ENCODE measurements around the gene TSPAN2. TPM values are rescaled to one million over a fixed set of nuclear protein-coding genes. Genes with fewer than 3 reads are reported as not detected.
A peak's percentile ranks its signal among the peaks of the same experiment; 100 is the strongest.

The TSPAN2 gene
- total RNA-seq, 1 donor from 2014 or later: 6.1 TPM

DNA sequence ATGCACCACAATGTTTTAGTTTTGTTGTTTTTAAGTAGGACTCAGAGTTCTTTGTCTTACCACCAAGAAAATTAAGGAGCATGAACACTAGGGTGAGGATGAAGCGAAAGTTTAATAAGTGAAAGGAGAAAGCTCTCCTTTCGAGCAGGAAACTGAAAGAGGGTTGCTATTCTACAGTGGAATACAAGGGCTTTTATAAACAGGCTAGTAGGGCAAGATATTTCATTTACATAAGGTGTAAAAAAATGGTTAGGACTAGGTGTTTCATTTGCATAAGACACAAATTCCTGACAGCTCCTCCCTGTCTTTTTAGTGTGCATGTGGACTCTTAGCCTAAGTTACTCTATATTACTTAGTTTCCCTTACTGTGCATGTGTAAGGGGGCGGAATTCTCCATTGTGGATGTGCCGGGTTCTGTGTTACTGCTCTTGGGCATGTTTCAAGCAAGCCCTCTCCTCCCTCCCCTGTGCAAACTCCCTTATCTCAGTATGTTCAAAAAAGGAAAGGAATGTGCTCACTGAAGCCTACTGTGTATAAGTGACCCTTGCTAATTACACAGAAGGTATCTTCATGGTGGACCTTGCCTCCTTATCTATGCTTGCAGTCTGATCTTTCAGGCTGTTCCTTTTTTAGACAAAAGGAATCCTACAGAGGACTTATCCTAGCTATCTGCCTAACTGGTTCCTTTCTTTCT lies 52.3 kb downstream of the TSPAN2 start:
- DNase-seq: no peak
- H3K9me3 ChIP-seq: no peaks in the 10 kb centered on the region

DNA sequence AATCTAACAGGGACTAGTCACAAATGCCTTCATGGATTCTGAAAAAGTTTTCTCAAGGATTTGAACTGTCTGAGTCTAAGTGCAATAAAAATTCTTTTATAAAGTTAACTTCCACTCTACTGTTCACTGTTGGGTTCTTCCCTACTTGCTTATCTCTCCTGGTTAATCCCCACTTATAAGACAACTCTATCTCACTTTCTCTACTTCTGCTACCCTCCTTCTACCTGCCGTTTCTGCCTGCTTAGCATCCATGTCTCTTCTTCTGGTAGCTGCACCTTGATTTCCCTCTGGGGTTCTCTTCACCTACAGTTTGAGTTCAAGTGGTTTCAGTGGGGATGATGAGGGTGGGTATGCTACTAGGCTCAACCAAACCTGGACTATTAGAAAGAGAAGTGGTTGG lies 53.7 kb downstream of the TSPAN2 start:
- intact Hi-C loops (cut with DNase I): no loop called here
- Histone ChIP-seq H3K27me3 (no peaks in the 10 kb centered on the region), H3K4me3 (no peak overlapping the region), H3K9me3 (no peaks in the 10 kb centered on the region), H3K27ac (no peak overlapping the region), H3K36me3 (no peaks in the 10 kb centered on the region), H3K4me1 (no peaks in the 10 kb centered on the region)
- DNase-seq (no peak), ATAC-seq (no peak)
- TF ChIP-seq, protein P1, sequence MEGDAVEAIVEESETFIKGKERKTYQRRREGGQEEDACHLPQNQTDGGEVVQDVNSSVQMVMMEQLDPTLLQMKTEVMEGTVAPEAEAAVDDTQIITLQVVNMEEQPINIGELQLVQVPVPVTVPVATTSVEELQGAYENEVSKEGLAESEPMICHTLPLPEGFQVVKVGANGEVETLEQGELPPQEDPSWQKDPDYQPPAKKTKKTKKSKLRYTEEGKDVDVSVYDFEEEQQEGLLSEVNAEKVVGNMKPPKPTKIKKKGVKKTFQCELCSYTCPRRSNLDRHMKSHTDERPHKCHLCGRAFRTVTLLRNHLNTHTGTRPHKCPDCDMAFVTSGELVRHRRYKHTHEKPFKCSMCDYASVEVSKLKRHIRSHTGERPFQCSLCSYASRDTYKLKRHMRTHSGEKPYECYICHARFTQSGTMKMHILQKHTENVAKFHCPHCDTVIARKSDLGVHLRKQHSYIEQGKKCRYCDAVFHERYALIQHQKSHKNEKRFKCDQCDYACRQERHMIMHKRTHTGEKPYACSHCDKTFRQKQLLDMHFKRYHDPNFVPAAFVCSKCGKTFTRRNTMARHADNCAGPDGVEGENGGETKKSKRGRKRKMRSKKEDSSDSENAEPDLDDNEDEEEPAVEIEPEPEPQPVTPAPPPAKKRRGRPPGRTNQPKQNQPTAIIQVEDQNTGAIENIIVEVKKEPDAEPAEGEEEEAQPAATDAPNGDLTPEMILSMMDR (IDR thresholded peaks at IDR 0.05): no peak

More for the DNA sequence above, 52.3 kb downstream of the TSPAN2 start:
- no peak overlapping the region for H3K27ac ChIP-seq
- H3K4me3 ChIP-seq: no peak overlapping the region
- peak; percentile 80 for ATAC-seq
- intact Hi-C loops (cut with DNase I): no loop called here
- H3K4me1 ChIP-seq: no peaks in the 10 kb centered on the region
- no peaks in the 10 kb centered on the region for H3K36me3 ChIP-seq
- TF ChIP-seq, protein P1 (IDR thresholded peaks at IDR 0.05): no peak
- no peaks in the 10 kb centered on the region for H3K27me3 ChIP-seq

DNA sequence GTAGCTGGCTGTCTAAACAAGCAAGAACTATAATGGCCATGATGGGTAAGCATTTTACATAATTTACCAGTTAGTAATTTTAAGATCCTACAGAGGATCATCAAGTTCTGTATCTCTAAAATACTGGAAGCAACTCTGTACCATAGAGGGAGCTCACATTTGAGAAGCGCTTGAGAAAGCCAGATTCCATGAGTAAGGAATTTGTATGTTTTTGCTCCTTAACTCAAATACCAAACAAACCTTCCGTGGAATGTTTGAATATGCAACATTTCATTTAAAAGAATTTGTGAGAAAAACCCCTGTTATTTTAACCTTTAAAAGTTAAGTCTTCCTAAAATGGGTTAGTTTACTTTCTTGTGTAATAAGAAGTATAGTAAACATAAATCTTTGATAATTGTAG lies 57.7 kb downstream of the TSPAN2 start:
- no peak overlapping the region for H3K27ac ChIP-seq
- intact Hi-C loops (cut with DNase I): no loop called here
- DNase-seq (no peak), ATAC-seq (no peak)
- H3K27me3 ChIP-seq: no peaks in the 10 kb centered on the region
- TF ChIP-seq, protein P1 (IDR thresholded peaks at IDR 0.05): no peak
- no peaks in the 10 kb centered on the region for H3K9me3 ChIP-seq
- H3K36me3 ChIP-seq: no peaks in the 10 kb centered on the region
- H3K4me1 ChIP-seq: no peaks in the 10 kb centered on the region
- no peak overlapping the region for H3K4me3 ChIP-seq

DNA sequence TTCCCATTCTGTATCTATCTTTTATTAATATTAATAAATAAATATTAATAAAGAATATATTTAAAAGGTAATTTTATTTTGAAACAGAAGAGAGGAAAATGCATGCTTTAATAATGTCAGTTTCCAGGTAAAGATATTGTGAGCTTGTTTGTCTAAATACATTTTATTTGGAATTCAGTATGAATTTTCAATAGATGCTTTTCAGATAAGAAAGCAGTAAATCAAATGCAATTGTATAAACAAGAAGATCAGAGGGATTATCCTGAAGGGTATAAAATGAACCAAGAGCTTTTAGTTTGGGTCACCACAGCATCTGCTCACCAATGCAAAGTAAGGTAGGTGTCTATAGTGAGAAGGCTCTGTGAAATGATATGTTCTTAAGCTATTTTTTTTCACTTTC lies 59.8 kb downstream of the TSPAN2 start, which contains the start of gene TSHB:
TSS of gene TSHB (plus strand) at position 301 of the 400 bp plus-strand sequence. CDS start 3,537 bp downstream, outside the sequence.
- Histone ChIP-seq H3K27me3 (no peaks in the 10 kb centered on the region), H3K9me3 (no peaks in the 10 kb centered on the region), H3K36me3 (no peaks in the 10 kb centered on the region), H3K4me1 (no peaks in the 10 kb centered on the region), H3K27ac (no peak within 1 kb of the TSS), H3K4me3 (no peak within 1 kb of the TSS)
- intact Hi-C loops (cut with DNase I): no loop called here
- TF ChIP-seq, protein P1 (IDR thresholded peaks at IDR 0.05): no peak
- ATAC-seq (no peak), DNase-seq (no peak)

DNA sequence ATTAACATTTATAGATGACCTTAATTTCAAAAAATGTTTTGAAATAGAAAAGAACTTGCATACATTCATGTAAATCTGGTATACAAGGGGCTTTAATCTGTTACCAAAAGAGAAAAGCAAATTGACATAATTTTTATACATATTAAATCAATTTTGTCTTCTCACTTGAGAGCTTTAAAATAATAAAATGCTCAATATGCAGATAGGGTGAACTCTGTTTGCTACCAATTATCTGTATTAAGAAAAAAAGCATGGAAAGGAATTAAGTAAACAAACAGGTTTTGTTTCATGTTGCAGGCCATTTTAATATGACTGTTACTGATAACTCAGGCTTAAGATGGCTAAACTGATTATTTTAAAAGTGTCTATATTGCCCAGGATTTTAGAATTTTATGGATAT lies 65.7 kb downstream of the TSPAN2 start:
- Histone ChIP-seq H3K4me3 (no peak overlapping the region), H3K36me3 (no peaks in the 10 kb centered on the region), H3K9me3 (no peaks in the 10 kb centered on the region), H3K27me3 (no peaks in the 10 kb centered on the region), H3K27ac (no peak overlapping the region), H3K4me1 (no peaks in the 10 kb centered on the region)
- no peak for ATAC-seq
- TF ChIP-seq, protein P1 (IDR thresholded peaks at IDR 0.05): no peak
- DNase-seq: no peak
- intact Hi-C loops (cut with DNase I): no loop called here

Measured in upper lobe of right lung (tissue), 1 donor.